Measurements from ENCODE around the gene COL1A2. TPM values are rescaled to one million over a fixed set of nuclear protein-coding genes. Genes with fewer than 3 reads are reported as not detected.

COL1A2 gene
- total RNA-seq, 1 experiment from 2014 or later, result 42.1 TPM

GRCh38 chr7:94376281-94376680 is 18.4 kb upstream of the COL1A2 start:
- H2BK12ac ChIP-seq (ENCODE audit: insufficient read length, low read depth, low read length), result no peak overlapping the region
- H3K18ac ChIP-seq (ENCODE audit: insufficient read length, low read depth, low read length), result no peak overlapping the region
- H3K9ac ChIP-seq (ENCODE audit: extremely low read depth, insufficient read length, low read length), result no peak overlapping the region
- H3K14ac ChIP-seq (ENCODE audit: insufficient read depth, low read length), result no peak overlapping the region
- H4K5ac ChIP-seq (ENCODE audit: insufficient read length, low read depth, low read length), result no peak overlapping the region
- no CpG with 5 or more reads among the region's 1 CpG for WGBS (ENCODE audit: extremely low coverage, insufficient read length, low lambda C conversion rate)
- H3K23me2 ChIP-seq (ENCODE audit: insufficient read length, low read depth, low read length, poor library complexity, severe bottlenecking), result no peaks in the 10 kb centered on the region
- no peaks in the 10 kb centered on the region for H3K27me3 ChIP-seq (ENCODE audit: insufficient read depth, low read length)
- no peak overlapping the region for H2AK5ac ChIP-seq (ENCODE audit: insufficient read length, low read length)
- H3K9me3 Mint-ChIP-seq, result no peaks in the 10 kb centered on the region; a peak in 1 of 5 replicates
- no peak overlapping the region for H3K4me2 ChIP-seq (ENCODE audit: insufficient read depth, insufficient read length, low read length)
- DNase-seq, result no peak
- H4K8ac ChIP-seq (replicated peaks; ENCODE audit: insufficient read length, low read depth, low read length), result no peak overlapping the region
- H3K27ac Mint-ChIP-seq, result no peak overlapping the region
- no peak overlapping the region for H3K4ac ChIP-seq (ENCODE audit: low read depth, low read length)
- no peak overlapping the region for H3K23ac ChIP-seq (ENCODE audit: insufficient read length, low read depth, low read length)
- H3K4me3 Mint-ChIP-seq, result no peak overlapping the region
- H3K36me3 Mint-ChIP-seq (ENCODE audit: insufficient read depth in 1 of 3, low read depth in 3 of 3), result no peaks in the 10 kb centered on the region; a peak in 1 of 7 replicates
- no peak overlapping the region for H2BK5ac ChIP-seq (ENCODE audit: insufficient read length, low read length)
- no peak overlapping the region for H2BK15ac ChIP-seq (ENCODE audit: low read depth, low read length)
- no peak overlapping the region for H2AFZ ChIP-seq (ENCODE audit: low read length)
- H3K27ac ChIP-seq (ENCODE audit: insufficient read length, low read depth, low read length), result no peak overlapping the region
- H2BK20ac ChIP-seq (ENCODE audit: low read depth, low read length, poor library complexity, severe bottlenecking), result no peak overlapping the region
- peaks cover 5% of the 10 kb centered on the region; the same call in 1 of the 2 replicates for H3K4me1 ChIP-seq (ENCODE audit: insufficient read depth, low read length)
- H4K20me1 ChIP-seq (ENCODE audit: control insufficient read depth, insufficient read depth, insufficient read length), result no peaks in the 10 kb centered on the region
- H3K79me2 ChIP-seq (ENCODE audit: insufficient read depth, low read length), result no peaks in the 10 kb centered on the region
- H3K79me1 ChIP-seq (ENCODE audit: insufficient read depth, low read depth, low read length, poor library complexity, severe bottlenecking), result no peaks in the 10 kb centered on the region
- H3K4me1 Mint-ChIP-seq, result peaks cover 20 to 24% of the 10 kb centered on the region in 2 experiments
- H3K27me3 Mint-ChIP-seq (ENCODE audit: low read depth), result no peaks in the 10 kb centered on the region
- no peak overlapping the region for H3K56ac ChIP-seq (ENCODE audit: insufficient read length, low read depth, low read length)
- H2BK120ac ChIP-seq (ENCODE audit: low read depth, low read length, poor library complexity, severe bottlenecking), result no peak overlapping the region
- TF ChIP-seq, protein P1, sequence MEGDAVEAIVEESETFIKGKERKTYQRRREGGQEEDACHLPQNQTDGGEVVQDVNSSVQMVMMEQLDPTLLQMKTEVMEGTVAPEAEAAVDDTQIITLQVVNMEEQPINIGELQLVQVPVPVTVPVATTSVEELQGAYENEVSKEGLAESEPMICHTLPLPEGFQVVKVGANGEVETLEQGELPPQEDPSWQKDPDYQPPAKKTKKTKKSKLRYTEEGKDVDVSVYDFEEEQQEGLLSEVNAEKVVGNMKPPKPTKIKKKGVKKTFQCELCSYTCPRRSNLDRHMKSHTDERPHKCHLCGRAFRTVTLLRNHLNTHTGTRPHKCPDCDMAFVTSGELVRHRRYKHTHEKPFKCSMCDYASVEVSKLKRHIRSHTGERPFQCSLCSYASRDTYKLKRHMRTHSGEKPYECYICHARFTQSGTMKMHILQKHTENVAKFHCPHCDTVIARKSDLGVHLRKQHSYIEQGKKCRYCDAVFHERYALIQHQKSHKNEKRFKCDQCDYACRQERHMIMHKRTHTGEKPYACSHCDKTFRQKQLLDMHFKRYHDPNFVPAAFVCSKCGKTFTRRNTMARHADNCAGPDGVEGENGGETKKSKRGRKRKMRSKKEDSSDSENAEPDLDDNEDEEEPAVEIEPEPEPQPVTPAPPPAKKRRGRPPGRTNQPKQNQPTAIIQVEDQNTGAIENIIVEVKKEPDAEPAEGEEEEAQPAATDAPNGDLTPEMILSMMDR (conservative IDR thresholded peaks at IDR 0.05), result no peak
- H4K91ac ChIP-seq (ENCODE audit: insufficient read length, low read depth, low read length), result no peak overlapping the region
- no peak overlapping the region for H3T11ph ChIP-seq (ENCODE audit: low read length)
- no peaks in the 10 kb centered on the region for H3K9me3 ChIP-seq (ENCODE audit: control insufficient read depth, low read depth, low read length)

Data from H9 (cell line).